Hematopoietic multipotent progenitor cell treated with erythropoietin and hydrocortisone succinate and interleukin-3 and kit ligand, for 8 days (in vitro differentiated cells): Measurements from ENCODE around the gene FNDC5.
A peak's percentile ranks its signal among the peaks of the same experiment; 100 is the strongest.

Source experiments
- DNase-seq: peaks from one replicate; pipeline ENCODE4 v3.0.0-alpha.2; 2015

The FNDC5 gene

GRCh38 chr1:32883338-32884031, 12.8 kb upstream of the FNDC5 start:
- no peak for DNase-seq

- DNase-seq = no peak
These were observed 11.4 kb upstream of the FNDC5 start for GRCh38 chr1:32881871-32882850.

- DNase-seq = no peak
These were observed 10.6 kb upstream of the FNDC5 start for GRCh38 chr1:32881291-32881690.

- DNase-seq = no peak
These were observed 7.9 kb upstream of the FNDC5 start for GRCh38 chr1:32878637-32879041.

- DNase-seq = no peak
These were observed 7.5 kb upstream of the FNDC5 start for GRCh38 chr1:32878183-32878582.

- DNase-seq = no peak
These were observed 6.7 kb upstream of the FNDC5 start for GRCh38 chr1:32877211-32878110.

GRCh38 chr1:32876341-32877210, 5.9 kb upstream of the FNDC5 start:
- DNase-seq = peak; percentile 67

- no peak for DNase-seq
These were observed 4.4 kb upstream of the FNDC5 start for GRCh38 chr1:32874860-32875752.

GRCh38 chr1:32873484-32873883, 2.8 kb upstream of the FNDC5 start:
- no peak for DNase-seq

GRCh38 chr1:32872192-32872460, 1.4 kb upstream of the FNDC5 start:
- DNase-seq = no peak

- no peak for DNase-seq
These were observed 866 bp upstream of the FNDC5 start for GRCh38 chr1:32871364-32872191.

- no peak for DNase-seq
These were observed 643 bp downstream of the FNDC5 start for GRCh38 chr1:32869923-32870614.

GRCh38 chr1:32868806-32869455, 1.8 kb downstream of the FNDC5 start:
- no peak for DNase-seq

GRCh38 chr1:32868085-32868484, 2.6 kb downstream of the FNDC5 start:
- no peak for DNase-seq

GRCh38 chr1:32867671-32868070, 3.0 kb downstream of the FNDC5 start:
- DNase-seq = no peak

- no peak for DNase-seq
These were observed 3.6 kb downstream of the FNDC5 start for GRCh38 chr1:32867151-32867550.

GRCh38 chr1:32865639-32866405, 4.9 kb downstream of the FNDC5 start:
- DNase-seq = no peak

GRCh38 chr1:32864375-32865019, 6.2 kb downstream of the FNDC5 start:
- no peak for DNase-seq
